HG03196 (cell line): ENCODE data around the gene STK24.

Experiments
- ATAC-seq: cut with Tn5 transposase; IDR thresholded peaks from one replicate; pipeline ENCODE4 v1.9.1; 2021; ENCODE audit not compliant: unreplicated experiment

STK24 gene

DNA sequence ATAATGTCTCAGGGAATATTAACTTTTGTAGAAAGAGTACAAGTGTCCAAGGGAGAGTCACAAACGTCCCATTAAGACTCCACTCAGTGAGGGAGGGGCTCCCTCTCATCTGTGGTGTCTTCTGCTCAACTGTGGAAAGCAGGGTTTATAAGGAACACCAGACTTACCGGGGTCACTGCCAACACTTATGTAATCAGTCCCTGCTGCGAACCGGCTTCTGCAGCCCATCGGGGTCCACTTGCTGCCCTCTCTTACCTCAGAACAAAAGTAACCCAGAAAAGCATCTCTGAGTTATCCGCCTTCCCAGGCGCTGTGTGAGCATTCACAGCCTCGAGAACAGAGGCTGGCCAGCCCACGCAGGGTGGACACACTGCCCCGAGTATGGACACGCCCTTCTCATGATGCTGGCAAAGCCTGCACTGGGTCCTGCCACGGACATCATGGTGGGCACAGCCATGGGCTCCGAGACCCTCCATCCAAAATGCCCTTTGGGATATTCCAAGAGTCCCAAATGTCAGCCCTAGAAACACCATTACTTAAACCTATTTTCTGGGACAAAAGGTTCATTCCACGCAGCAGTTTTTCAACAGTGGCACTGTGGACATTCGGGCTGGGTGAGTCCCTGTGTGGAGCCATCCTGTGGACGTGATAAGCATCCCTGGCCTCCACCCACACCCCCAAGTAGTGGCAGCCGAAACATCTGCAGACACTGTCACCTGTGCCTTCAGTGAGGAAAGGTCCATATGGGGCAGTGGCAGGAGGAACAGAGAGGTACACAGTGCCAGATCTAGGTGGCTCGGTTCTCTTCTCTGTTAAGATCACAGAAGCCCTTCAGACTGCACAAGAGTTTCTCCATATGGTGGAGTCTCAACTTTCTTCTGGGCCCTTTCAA, 63.9 kb downstream of the STK24 start:
- ATAC-seq: no peak

DNA sequence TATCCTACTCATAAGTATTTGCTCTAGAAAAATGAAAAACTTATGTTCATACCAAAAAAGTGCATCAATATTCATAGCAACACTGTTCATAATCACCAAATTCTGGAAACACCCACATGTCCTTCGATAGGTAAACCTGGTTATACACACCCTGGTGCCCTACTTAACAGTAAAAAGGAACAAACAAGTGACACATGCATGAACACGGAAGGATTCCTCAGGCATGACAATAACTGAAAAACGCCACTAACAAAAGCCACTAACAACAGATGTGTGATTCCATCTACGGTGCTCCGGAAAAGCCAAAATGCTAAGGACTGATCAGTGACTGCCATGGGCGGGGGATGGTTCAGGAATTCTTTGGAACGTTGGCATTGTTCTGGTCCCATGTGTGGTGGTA, 65.5 kb downstream of the STK24 start:
- ATAC-seq: no peak

DNA sequence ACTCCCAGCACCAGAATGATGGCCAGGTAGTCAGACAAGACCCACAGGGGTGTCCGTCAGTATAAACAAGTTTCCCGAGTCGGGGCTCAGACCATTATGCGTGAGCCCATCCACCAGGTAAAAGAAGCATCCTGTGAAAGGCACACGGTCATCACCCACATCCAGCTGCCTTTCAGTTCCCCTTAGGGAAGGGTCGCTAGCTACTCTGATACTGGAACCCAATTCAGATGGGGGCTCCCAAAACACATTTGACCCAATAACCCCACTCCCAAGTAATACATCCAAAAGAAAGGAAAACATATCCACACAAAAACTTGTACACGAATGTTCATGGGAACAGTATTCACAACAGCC, 66.8 kb downstream of the STK24 start:
- no peak for ATAC-seq

DNA sequence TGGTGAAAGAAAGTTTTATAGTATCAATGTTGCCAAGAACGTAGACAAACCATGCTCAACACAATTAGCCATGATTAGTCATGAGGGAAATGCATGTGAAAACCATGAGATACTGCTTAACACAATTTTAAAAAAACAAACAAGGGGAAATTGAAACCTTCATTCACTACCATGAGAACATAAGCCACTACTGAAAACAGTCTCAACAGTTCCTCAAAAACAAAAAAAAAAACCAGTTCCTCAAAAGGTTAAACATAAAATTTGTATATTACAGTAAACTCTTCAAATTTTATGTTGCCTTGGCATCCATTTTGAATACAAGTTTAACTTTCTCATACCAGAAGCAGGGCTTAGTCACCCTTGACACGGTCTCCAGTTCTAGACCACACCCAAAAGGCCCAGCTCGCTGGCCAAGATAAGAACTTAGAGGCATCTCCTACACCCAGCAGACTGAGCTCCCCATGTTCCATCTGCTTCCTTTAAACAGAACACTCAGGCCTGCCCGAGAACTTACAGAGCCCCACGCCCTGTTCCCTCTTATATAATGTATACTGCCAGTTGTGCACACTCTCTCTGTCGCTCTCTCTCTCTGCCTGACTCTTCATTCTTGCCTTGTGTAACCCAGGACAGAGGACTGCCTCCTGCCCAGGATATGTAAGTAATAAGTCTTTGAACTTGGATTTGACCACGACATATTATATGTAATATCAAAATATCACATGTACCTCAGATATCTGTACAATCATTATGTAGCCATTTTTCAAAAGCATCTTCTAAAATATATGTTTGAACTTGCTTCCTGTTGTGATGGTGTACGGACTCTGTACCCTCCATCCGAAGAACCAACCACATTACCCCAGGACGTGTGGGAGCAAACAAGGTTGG, 67.4 kb downstream of the STK24 start:
- peak; percentile 45 for ATAC-seq

DNA sequence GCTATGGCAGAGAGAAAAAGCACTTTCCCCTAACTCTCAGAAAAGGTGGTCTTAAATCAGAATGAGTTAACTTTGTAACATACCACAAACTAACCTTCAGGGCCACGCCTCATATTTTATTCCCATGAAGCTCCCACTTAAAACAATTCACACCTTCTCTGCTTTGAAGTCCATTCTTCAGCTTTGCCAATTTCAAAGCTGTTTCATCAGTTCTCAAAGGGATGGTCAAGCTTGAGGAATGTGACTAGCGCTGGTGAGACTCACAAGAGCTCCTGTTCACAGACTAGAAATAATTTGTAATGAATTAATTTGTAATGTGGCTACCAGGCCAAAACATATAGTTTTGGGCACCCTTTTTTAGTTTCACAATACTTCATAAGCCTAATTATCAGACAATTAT, 68.2 kb downstream of the STK24 start:
- ATAC-seq: no peak

DNA sequence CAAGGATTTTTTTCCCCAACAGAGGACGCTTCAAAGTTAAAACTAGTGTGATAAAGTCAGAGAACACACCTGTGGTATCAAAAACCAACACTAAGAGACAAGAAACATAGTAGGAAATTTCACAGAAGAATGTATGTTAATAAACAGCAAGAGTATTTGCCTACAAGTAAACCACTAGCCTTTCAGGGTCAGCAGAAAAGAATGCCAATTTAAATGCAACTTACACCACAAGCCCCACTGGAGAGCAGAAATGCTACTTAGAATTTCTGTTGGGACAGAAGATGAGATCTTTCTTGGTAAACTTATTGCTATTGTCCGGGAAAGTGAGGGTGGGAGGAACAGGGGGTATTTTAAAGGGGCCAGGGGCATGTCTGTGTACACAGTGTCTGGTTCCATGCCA, 68.6 kb downstream of the STK24 start:
- ATAC-seq: no peak

DNA sequence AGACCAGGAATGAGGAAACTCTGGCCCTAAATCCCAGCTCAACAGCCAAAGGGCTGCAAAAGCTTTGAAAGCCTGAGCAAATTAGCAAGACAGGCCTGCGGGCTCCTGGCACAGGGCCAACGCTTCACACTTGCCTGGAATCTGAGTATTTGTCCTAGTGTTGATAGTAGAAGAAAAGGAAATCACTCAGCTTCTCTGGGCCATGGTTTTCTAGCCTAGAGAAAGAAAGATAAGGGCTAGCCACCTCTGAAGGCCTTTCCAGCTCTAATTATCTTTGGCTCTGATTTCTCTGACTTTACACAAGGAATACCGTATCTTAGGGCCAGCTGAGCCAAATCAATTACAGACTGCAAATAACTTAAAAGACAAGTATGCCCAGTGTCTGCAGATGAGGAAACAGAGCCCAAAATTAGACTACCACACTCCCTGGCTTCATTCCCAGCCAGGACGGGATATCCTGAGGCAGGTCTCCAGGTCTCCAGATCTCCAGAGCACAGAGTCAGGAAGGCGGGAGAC, 69.6 kb downstream of the STK24 start:
- ATAC-seq: no peak

DNA sequence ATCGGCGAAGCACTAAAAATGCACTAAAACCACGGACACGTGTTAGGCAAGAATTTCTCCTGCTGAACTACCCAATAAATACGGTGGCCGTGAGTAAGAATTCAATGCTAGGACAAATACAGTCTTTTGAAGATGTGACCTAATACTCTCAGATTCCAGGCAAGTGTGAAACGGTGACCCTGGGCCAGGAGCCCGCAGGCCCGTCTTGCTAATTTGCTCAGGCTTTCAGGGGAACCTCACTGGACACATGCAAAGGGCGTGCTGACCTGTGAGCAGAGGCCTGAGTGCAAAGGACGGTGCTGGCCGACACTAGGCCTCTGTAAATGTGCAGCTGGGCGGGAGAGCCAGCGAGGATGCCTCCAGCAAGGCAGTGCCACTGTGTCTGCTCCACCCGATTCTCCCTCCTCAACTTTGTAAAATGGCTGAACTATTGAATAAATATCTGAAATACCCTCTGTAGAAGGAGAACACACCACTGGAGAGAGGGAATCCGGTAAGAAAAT, 70.1 kb downstream of the STK24 start:
- no peak for ATAC-seq

DNA sequence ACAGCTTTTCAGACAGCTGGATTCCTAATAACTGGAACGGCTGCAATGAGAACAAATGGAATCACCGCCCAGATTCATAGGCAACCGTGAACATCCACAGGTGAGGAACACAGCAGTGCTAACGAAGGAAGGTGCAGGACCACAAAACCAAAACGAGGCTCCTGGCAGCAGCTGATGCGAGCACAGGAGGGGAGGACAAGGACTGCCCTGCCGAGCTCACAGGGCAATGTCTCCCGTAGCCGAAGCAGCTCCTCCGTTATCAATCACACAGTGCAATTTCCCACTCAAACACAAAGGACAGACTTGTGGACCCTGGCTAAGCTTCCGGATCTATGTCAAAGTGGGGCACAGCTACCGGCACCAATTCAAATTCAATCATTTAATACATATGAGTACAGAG, 70.6 kb downstream of the STK24 start:
- no peak for ATAC-seq

DNA sequence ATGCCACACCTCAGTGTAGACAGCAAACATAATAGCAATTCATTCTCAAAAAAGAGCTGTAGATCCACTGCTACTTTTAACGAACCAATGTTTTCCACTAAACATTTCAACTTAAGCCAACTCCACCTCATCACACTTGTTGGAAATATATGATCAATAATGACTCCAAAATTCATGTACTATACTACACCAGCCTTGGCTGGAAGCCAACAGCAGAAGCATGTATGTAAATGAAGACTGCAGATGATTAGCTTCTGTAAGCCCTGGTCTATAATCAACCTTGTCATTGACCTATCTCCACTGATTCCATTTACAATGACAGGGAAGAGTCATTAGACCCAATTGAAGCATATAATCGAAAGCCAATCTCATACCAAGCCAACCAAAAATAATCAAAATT, 71.7 kb downstream of the STK24 start:
- ATAC-seq: no peak

DNA sequence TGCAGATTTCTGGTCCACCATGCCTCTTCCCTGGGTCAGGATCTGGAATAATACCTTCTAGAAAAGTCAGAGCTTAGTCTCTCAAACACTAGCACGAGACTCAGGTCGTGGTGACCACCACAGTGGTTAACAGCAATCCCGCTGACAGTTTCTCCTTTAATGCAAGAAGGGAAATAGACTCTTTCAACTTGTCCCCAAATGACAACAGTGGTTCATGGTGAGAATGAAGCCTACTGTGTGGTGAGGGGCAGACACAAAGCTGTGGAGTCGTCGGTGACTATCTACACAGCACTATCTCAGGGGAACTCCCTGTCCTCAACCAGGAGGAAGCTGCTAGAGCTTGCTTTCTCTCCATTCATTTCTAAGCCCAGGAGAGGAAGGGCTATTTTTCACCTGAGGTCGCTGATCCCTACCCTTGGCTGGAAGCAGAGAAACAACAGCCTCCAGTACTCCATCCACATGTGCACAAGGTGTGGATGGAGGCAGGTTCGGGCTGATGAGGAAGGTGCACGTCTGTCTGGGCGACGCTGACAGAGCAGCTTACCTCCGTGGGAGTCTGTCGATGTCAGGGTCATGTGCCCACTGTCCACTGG, 72.4 kb downstream of the STK24 start:
- peak; percentile 52 for ATAC-seq

DNA sequence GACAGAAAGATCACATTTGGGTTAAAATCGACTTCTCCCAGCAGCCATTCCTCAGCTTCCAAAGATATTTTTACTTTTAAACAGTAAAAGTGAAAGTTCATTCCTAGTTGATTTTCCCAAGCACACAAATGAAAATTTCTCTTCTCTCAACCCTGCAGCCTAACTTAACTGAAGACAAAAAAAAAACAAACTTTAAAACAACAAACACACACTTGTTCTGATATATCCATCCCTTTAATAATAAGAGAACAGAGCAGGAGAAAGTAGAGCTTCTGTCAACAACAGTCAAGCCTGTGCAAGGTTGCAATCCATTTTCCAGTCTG, 72.9 kb downstream of the STK24 start:
- ATAC-seq: no peak

DNA sequence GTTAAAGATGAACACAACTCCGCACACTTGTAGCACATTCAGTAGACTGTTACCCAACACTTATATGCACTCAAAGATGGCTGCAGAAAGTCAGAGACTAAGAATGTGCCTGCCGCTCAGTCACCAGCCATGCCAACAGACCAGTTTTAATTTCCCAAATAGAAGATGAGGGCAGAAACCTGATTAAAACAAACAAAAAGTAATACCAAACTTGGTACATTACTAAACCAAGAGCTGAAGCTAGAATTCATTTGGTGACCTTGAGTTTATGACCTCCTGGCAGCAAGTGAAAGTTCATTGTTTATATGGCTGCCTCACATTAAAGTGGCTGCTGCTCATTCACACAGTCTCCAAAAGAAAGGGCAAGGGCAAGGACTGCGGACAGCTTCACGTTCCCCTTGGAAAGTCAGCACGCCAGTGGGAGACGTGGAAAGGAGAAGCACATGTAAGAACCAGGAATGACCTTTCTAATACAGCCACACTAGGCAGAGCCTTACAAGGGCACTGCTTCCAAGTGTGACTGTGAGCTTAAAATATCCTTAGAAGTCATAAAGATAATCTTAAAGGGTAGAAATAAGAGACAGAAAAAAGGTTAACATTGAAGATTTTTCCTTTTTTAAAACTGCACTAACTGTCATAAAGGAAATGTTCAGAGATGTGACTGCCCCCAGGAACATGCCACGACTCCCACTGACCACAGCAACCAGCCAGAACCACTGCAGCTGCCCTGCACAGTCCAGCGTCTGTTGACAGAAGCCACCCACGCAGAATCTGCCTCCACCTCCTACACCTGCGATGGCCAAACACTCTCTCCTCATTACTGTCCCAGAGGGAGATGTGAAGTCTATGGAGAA, 73.5 kb downstream of the STK24 start:
- no peak for ATAC-seq

DNA sequence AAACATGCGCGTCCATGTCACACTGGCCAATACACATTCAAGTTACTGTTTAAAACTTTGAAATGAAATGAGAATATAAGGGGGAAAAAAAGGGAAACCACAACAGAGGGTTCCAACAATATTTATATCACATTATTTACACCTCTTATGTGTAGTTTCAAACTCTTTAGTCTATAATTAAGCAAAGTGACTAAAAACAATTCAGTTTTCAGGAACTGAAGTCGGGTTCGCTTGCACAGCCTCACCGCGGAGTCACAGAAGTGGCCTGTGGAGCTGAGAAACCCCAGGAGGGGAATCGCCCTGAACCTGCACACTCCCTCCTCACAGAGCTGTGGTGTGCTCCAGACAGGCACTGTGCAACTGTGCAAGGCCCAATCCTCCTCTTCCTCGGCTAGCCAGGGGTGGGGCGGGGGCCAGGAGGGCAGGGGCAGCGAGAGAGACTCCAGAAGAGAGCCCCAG, 75.9 kb downstream of the STK24 start:
- peak; percentile 77 for ATAC-seq

DNA sequence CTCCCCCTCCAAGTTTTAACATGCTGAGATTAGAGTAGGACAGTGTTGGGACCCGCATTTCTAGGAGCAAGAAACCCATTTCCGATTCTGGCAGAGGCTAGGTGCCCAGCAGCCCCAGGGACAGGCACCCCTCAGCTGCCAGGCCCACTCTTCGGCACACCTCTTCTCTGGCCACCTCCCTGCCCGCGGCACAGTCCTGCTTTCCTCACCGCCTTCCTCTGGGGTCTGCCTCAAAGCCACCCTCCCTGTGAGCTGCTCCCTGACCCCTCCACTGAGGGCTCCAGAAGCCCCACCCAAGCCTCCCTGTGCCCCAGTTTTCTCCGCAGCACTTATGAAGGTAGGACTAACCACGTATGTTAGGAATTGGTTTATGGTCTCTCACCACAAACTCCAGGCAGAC, 79.9 kb downstream of the STK24 start:
- ATAC-seq: no peak

DNA sequence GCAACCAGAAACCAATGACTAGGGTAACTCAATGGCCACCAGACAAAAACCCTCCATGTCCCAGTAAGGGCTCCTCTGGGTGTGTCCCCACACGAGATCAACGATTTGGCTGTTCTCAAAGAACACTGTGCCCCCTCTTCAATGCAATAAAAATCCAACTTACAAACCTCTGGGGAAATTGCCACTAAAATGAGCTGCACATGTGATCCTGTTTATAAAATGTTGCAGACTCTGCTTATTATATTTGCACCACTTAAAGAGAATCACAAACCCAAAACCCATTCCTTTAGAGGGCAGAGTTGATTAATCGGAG, 80.5 kb downstream of the STK24 start:
- no peak for ATAC-seq

DNA sequence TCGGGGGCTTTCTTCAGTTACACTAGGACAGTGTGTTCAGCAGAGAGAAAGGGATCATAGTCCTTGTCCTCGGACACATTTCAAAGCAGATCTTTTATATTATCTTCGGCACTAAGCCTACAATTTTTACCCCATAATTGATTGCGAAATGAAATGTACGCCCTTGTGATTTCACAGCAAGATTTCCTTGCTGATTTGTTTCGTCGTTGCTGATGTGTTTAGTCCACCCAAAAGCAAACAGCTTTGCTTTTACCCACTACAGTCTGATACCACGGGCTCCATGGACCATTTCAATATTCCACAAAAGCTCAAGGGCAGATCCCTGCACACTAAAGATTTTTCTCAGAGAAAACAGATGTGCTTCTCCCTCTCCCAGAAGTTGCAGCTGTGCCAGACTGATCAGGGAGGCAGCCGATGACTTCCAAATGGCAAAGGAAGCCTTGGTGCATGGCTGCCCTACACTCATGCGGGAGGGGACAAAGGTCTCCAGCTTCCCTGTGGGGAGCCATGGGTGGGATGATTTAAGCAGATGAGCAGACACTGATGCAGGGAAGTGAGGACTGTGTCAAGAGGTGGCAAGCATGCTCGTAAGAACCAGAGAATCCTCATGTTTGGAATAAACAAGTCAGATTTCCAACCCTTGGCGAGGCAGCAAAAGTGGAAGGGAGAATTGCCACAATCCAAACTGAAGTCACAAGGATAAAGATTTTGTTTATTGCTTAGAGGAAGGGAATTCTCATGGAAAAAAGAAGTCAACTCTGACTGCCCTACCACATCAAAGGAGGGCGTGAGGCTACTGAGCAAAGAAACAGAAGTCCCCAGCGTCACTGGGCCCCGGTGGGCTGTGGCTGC, 81.1 kb downstream of the STK24 start:
- no peak for ATAC-seq

DNA sequence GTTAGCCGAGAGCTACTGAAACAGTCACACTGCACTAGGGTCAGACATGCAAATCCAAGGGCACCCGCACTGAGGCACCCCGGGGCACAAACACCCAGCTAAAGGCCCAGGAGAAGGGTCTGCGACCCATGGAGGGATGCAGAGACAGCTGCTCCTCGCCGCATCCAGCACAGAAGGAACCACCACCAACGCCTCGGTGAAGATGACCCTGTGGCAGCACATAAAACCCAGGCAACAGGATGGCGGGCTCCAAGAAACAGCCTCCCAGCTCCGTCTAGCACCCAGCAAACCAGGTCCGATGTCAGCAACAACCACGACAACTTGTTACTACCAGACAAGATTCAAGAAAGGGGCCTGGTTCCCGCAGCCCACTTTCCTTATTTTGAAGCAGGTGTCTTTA, 82.1 kb downstream of the STK24 start:
- no peak for ATAC-seq

DNA sequence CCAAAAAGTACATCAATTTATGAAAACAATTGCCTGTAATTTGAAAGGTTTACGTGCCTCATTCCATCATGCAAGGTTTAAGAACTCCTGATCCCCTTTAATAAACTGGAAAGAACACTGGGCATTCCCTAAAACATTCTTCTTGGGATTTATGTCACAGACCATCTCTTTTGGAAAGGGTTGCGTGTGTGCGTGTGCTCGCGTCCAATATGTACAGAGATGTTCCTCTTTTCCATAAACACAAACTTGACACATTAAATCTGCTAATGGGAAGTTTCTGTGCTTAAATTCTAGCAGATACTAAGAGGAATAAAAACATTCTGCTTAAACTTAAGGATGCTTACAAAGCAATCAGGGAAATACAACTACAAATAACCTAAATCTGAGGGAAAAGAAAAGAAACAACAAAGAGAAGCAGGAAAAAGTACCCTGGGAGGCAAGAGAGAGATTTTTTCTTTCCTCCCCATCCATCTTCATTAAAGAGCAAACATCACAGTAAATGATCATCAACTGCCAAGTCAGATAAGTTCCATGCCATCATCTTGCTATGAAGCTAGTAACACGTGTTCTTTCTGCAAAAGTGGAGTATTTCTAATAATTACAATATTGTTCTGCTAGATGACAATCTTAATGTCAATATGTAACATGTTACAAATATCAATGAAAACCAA, 83.7 kb downstream of the STK24 start:
- no peak for ATAC-seq
